OCI-LY7 (cell line): ENCODE data around the gene ARFGAP2. TPM values are rescaled to one million over a fixed set of nuclear protein-coding genes. Genes with fewer than 3 reads are reported as not detected.
A peak's percentile ranks its signal among the peaks of the same experiment; 100 is the strongest.

Experiments used
- BruUV-seq: library from RNA; stranded (reverse); fragments of 400-500 nt; replicated peaks from 2 replicates; lab custom pipeline; 2021; lab: Mats Ljungman, UMichigan
- CTCF ChIA-PET: fragments of 300-600 bp; sonication (Branson Sonifier 250); formaldehyde crosslinking; loops from one replicate; lab custom pipeline; 2022; ENCODE audit warnings: antibody characterized with exemption; ENCODE audit not compliant: unreplicated experiment; lab: Charles Lee
- POLR2A ChIA-PET: fragments of 300-600 bp; sonication (Branson Sonifier 250); formaldehyde crosslinking; loops from one replicate; lab custom pipeline; 2022; ENCODE audit warnings: antibody characterized with exemption; lab: Charles Lee
- DNase-seq: peaks from one replicate; pipeline ENCODE4 v3.0.0-alpha.2; 2015; ENCODE audit warnings: low spot score
- H2AFZ ChIP-seq: fragments of 200-600 bp; sonication (generic), shearing (Covaris generic); 2 replicates; pipeline ENCODE4 v1.6.1; 2014; ENCODE audit warnings: mild to moderate bottlenecking, antibody characterized with exemption, low read length, moderate library complexity
- H3K27ac ChIP-seq: fragments of 200-600 bp; sonication (generic); 2 replicates; pipeline ENCODE4 v1.5.1; 2014; ENCODE audit warnings: mixed run types, low read depth, mild to moderate bottlenecking, moderate library complexity, low read length, inconsistent platforms; ENCODE audit not compliant: poor library complexity, severe bottlenecking
- H3K36me3 ChIP-seq: fragments of 200-600 bp; sonication (generic); 2 replicates; pipeline ENCODE4 v1.6.1; 2014; ENCODE audit warnings: mild to moderate bottlenecking, antibody characterized with exemption, low read length, moderate library complexity, mixed read lengths; ENCODE audit not compliant: insufficient read depth
- H3K4me1 ChIP-seq: fragments of 200-600 bp; sonication (generic); 2 replicates; pipeline ENCODE4 v1.5.1; 2014; ENCODE audit warnings: mild to moderate bottlenecking, low read length; ENCODE audit not compliant: insufficient read depth, poor library complexity, severe bottlenecking
- H3K4me2 ChIP-seq: fragments of 200-600 bp; sonication (generic); 2 replicates; pipeline ENCODE4 v1.6.1; 2014; ENCODE audit warnings: mild to moderate bottlenecking, low read length
- H3K4me3 ChIP-seq: fragments of 200-600 bp; sonication (generic); 2 replicates; pipeline ENCODE4 v1.5.1; 2014; ENCODE audit warnings: mild to moderate bottlenecking, low read depth, low read length; ENCODE audit not compliant: poor library complexity, severe bottlenecking
- H3K79me2 ChIP-seq: fragments of 200-600 bp; sonication (generic); 2 replicates; pipeline ENCODE4 v1.6.1; 2016; ENCODE audit warnings: low read depth, mild to moderate bottlenecking, low read length, moderate library complexity, mixed read lengths; ENCODE audit not compliant: insufficient read depth
- H3K9me2 ChIP-seq: fragments of 200-600 bp; sonication (generic); 2 replicates; pipeline ENCODE4 v1.6.1; 2016; ENCODE audit warnings: mild to moderate bottlenecking, low read length, mixed read lengths; ENCODE audit not compliant: insufficient read depth
- H3K9me3 ChIP-seq: fragments of 200-600 bp; sonication (generic); 2 replicates; pipeline ENCODE4 v1.6.1; 2014; ENCODE audit warnings: mild to moderate bottlenecking, mixed run types, low read length, mixed read lengths
- H4K20me1 ChIP-seq: fragments of 200-600 bp; sonication (generic); 2 replicates; pipeline ENCODE4 v1.6.1; 2014; ENCODE audit warnings: mild to moderate bottlenecking, antibody characterized with exemption, low read length, moderate library complexity, mixed read lengths; ENCODE audit not compliant: insufficient read depth
- CTCF ChIP-seq: fragments of 200-600 bp; sonication (generic); conservative IDR thresholded peaks from 2 replicates; pipeline ENCODE4 v1.5.1; 2014; ENCODE audit warnings: mild to moderate bottlenecking, antibody characterized with exemption, low read length, moderate library complexity, mixed read lengths
- EZH2phosphoT487 ChIP-seq: fragments of 200-600 bp; sonication (generic); IDR thresholded peaks from 2 replicates; pipeline ENCODE4 v1.6.1; 2018; ENCODE audit warnings: low read depth, borderline replicate concordance, mild to moderate bottlenecking, mixed run types, antibody characterized with exemption, low read length, moderate library complexity, mixed read lengths
- intact Hi-C: fragments of 100-400 bp; cut with micrococcal nuclease; formaldehyde crosslinking; loops from one replicate; pipeline ENCODE4 v1.10.0; 2022; ENCODE audit not compliant: unreplicated experiment
- total RNA-seq, 2 experiments: library from RNA; depleted of rRNA in 1 of 2; stranded (reverse); fragments of >200 nt in 1 of 2; shearing (Covaris generic) in 1 of 2; gene quantifications; 2 replicates each; pipeline ENCODE4 v1.2.3, GENCODE V29; 2014 to 2022

ARFGAP2 gene
- total RNA-seq, 2 experiments from 2014 or later: 116 to 135 TPM

- no TSS peak for BruUV-seq
- H2AFZ ChIP-seq: no peak overlapping the region
- no peak overlapping the region for H3K27ac ChIP-seq
- H4K20me1 ChIP-seq: no peaks in the 10 kb centered on the region
- intact Hi-C loops: no loop called here
- DNase-seq: no peak
- H3K4me2 ChIP-seq: no peak overlapping the region
- no peak overlapping the region for H3K4me3 ChIP-seq
- no peaks in the 10 kb centered on the region for H3K9me3 ChIP-seq
- CTCF ChIA-PET: no interaction called here
- TF ChIP-seq EZH2phosphoT487 (no peak), CTCF (no peak)
- peaks cover 9% of the 10 kb centered on the region for H3K4me1 ChIP-seq
- POLR2A ChIA-PET: interaction anchor here (0.7 kb wide), 1 partner anchor 78 kb away, joined by 3 read pairs; no protein-coding TSS in a partner anchor
- peaks cover 4% of the 10 kb centered on the region for H3K79me2 ChIP-seq
- no peaks in the 10 kb centered on the region for H3K9me2 ChIP-seq
- peaks cover 3% of the 10 kb centered on the region; the same call in 1 of the 2 replicates for H3K36me3 ChIP-seq
Measured at GRCh38 chr11:47181271-47181670, 4.6 kb upstream of the ARFGAP2 start.

GRCh38 chr11:47180006-47180787 is 3.5 kb upstream of the ARFGAP2 start:
- Histone ChIP-seq H2AFZ (no peak overlapping the region), H3K79me2 (peaks cover 14% of the 10 kb centered on the region), H3K9me2 (no peaks in the 10 kb centered on the region), H3K4me3 (no peak overlapping the region), H3K27ac (no peak overlapping the region), H3K4me1 (peaks cover 17% of the 10 kb centered on the region), H3K9me3 (no peaks in the 10 kb centered on the region), H3K36me3 (peaks cover 12% of the 10 kb centered on the region; the same call in 1 of the 2 replicates), H4K20me1 (peaks cover 8% of the 10 kb centered on the region; the same call in 1 of the 2 replicates), H3K4me2 (no peak overlapping the region)
- BruUV-seq: no TSS peak
- ChIA-PET CTCF (interaction anchor here (1.0 to 3.9 kb wide), 3 partner anchors 9 to 79 kb away, joined by 3 to 28 read pairs (median 3); no protein-coding TSS in a partner anchor), POLR2A (interaction anchor here (1.3 to 3.3 kb wide), 2 partner anchors 35 to 69 kb away, joined by 5 to 15 read pairs; partner anchors contain the start of gene ACP2)
- no peak for TF ChIP-seq CTCF
- TF ChIP-seq EZH2phosphoT487: no peak
- intact Hi-C loops: no loop called here
- DNase-seq: no peak

- Histone ChIP-seq H3K4me1 (peaks cover 22% of the 10 kb centered on the region), H3K27ac (no peak overlapping the region), H3K79me2 (peaks cover 20% of the 10 kb centered on the region), H2AFZ (no peak overlapping the region), H4K20me1 (peaks cover 9% of the 10 kb centered on the region; the same call in 1 of the 2 replicates), H3K4me3 (no peak overlapping the region), H3K36me3 (peaks cover 18% of the 10 kb centered on the region), H3K9me3 (no peaks in the 10 kb centered on the region), H3K9me2 (no peaks in the 10 kb centered on the region), H3K4me2 (no peak overlapping the region)
- POLR2A ChIA-PET: interaction anchor here (1.3 to 3.3 kb wide), 2 partner anchors 36 to 69 kb away, joined by 5 to 15 read pairs; partner anchors contain the start of gene ACP2
- peak; percentile 83 for DNase-seq
- intact Hi-C loops: loop anchor here (5.0 kb wide), 1 partner anchor 673 kb away; no protein-coding TSS in a partner anchor
- no TSS peak for BruUV-seq
- CTCF ChIA-PET: interaction anchor here (1.0 to 3.9 kb wide), 3 partner anchors 9 to 80 kb away, joined by 3 to 28 read pairs (median 3); no protein-coding TSS in a partner anchor
- TF ChIP-seq EZH2phosphoT487: no peak
- TF ChIP-seq CTCF: peak; percentile 87
Measured at GRCh38 chr11:47179655-47179991, 2.9 kb upstream of the ARFGAP2 start.
